H1 (cell line): Measurements from ENCODE around the gene SEC63. TPM values are rescaled to one million over a fixed set of nuclear protein-coding genes. Genes with fewer than 3 reads are reported as not detected.

Source experiments
- CTBP2 ChIP-seq: IDR thresholded peaks from 2 replicates; pipeline ENCODE4 v1.7.0; 2011; ENCODE audit warnings: borderline replicate concordance, mild to moderate bottlenecking, moderate library complexity, mixed read lengths, low read length; ENCODE audit not compliant: insufficient read depth, insufficient read length
- EZH2 ChIP-seq: fragments of 200-600 bp; sonication (generic); IDR thresholded peaks from 2 replicates; pipeline ENCODE4 v1.7.1; 2012; ENCODE audit warnings: low read depth, mild to moderate bottlenecking, moderate library complexity, low read length, inconsistent platforms; ENCODE audit not compliant: severe bottlenecking
- FOSL1 ChIP-seq: IDR thresholded peaks from 2 replicates; pipeline ENCODE4 v1.6.1; 2011; ENCODE audit warnings: mild to moderate bottlenecking, low read depth, low read length, moderate library complexity; ENCODE audit not compliant: insufficient read depth
- HDAC6 ChIP-seq: IDR thresholded peaks from one replicate; pipeline ENCODE4 v1.7.1; 2012; ENCODE audit warnings: low read depth, mild to moderate bottlenecking, inconsistent platforms, low read length, moderate library complexity
- MAFK ChIP-seq: IDR thresholded peaks from 2 replicates; pipeline ENCODE4 v1.6.1; 2012; ENCODE audit warnings: low read depth, mild to moderate bottlenecking, improper control_type of control experiment, low read length
- RXRA ChIP-seq: IDR thresholded peaks from 2 replicates; pipeline ENCODE4 v1.6.1; 2011; ENCODE audit warnings: low read depth, mild to moderate bottlenecking, low read length, moderate library complexity; ENCODE audit not compliant: insufficient read depth
- SIRT6 ChIP-seq: IDR thresholded peaks from one replicate; pipeline ENCODE4 v1.7.1; 2012; ENCODE audit warnings: low read length, inconsistent platforms
- TCF12 ChIP-seq: IDR thresholded peaks from 2 replicates; pipeline ENCODE4 v1.6.1; 2011; ENCODE audit warnings: low read depth, mild to moderate bottlenecking, low read length
- TEAD4 ChIP-seq: IDR thresholded peaks from 2 replicates; pipeline ENCODE4 v1.6.1; 2012; ENCODE audit warnings: low read depth, low read length, inconsistent platforms, mixed read lengths
- polyA plus RNA-seq, 7 experiments: library from polyadenylated mRNA; depleted of rRNA in 3 of 7; stranded (reverse) in 5 of 7; unstranded in 2 of 7; fragments of >200 nt in 5 of 7; fragments of 200-250 nt in 2 of 7; gene quantifications; 1 replicate in 5 of 7; 2 replicates in 1 of 7; 4 replicates in 1 of 7; pipeline versions ENCODE4 v1.2.1 to v1.2.3, GENCODE V29; 2011 to 2013; ENCODE audit warnings: missing spikeins in 2 of 7, mixed read lengths in 2 of 7
- total RNA-seq: library from RNA; stranded (reverse); fragmentation: NEBNext Ultra II Directional; extraction: Animal tissue kit (Norgen Biotek cat#: 25700); gene quantifications from 2 replicates; pipeline ENCODE4 v1.2.1, GENCODE V29; 2021

Gene SEC63
- total and polyA plus RNA-seq, 2 of the 8 experiments (the other 6 are each of a cell fraction or from before 2014, with no cell fraction given): 17.3 to 121 TPM

- no peak for TF ChIP-seq MAFK
- no peak for TF ChIP-seq TEAD4
- no peak for TF ChIP-seq EZH2
- no peak for TF ChIP-seq SIRT6
- no peak for TF ChIP-seq TCF12
- no peak for TF ChIP-seq CTBP2
- TF ChIP-seq HDAC6: no peak
- TF ChIP-seq RXRA: no peak
- TF ChIP-seq FOSL1: no peak
Measured at GRCh38 chr6:107956586-107957307, 1.3 kb downstream of the SEC63 start (continued).
